ENCODE results near the gene ATOSB.

DNA sequence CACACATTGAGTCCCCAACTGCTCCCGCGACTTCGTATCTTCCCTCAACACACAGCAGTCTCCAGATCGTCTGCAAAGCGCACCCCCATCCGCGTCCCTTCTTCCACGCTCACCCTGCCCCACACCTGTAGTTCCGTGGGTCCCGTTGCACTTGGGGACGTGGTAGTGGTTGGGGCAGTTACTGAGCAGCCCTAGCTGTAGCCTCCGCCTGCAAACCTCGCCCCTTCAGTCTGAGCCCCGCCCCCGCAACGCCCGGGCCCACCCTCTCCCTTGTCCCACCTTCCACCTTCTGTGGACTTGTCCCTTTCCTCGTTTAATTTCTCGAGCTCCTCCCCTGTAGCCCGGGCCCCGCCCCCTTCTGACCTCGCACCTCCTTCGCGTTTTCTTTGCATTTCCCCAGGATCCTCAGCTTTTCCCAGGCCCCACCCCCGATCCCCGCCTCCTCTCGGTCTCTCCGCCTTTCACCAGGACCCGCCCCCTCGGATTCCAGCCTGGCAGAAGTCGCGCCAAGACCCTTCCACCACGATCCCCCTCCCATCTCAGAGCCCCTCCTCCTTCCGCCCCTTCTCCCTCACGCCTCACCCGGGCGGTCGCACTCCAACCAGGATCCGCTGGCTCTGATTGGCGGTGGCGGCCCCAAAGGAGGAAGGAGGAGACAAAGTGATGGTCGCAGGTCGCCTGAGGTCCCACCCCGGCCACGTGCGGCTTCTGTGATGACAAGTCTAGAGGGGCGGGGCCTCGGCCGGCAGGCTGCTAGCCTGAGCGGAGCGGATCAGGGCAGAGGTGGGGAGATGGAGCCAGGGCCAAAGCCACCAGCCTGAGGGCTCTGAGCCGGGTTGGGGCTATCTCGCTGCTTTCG, at the start of gene ATOSB:
- TF ChIP-seq, protein P1, sequence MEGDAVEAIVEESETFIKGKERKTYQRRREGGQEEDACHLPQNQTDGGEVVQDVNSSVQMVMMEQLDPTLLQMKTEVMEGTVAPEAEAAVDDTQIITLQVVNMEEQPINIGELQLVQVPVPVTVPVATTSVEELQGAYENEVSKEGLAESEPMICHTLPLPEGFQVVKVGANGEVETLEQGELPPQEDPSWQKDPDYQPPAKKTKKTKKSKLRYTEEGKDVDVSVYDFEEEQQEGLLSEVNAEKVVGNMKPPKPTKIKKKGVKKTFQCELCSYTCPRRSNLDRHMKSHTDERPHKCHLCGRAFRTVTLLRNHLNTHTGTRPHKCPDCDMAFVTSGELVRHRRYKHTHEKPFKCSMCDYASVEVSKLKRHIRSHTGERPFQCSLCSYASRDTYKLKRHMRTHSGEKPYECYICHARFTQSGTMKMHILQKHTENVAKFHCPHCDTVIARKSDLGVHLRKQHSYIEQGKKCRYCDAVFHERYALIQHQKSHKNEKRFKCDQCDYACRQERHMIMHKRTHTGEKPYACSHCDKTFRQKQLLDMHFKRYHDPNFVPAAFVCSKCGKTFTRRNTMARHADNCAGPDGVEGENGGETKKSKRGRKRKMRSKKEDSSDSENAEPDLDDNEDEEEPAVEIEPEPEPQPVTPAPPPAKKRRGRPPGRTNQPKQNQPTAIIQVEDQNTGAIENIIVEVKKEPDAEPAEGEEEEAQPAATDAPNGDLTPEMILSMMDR (conservative IDR thresholded peaks at IDR 0.05; ENCODE audit: low read depth, low read length) = no peak
- TF ChIP-seq EZH2phosphoT487 (IDR thresholded peaks at IDR 0.05; ENCODE audit: borderline replicate concordance, low read length) (no peak), EZH2 (IDR thresholded peaks at IDR 0.05; ENCODE audit: low read length, unreplicated experiment) (no peak)
